Measurements from ENCODE around the gene VPS25. TPM values are rescaled to one million over a fixed set of nuclear protein-coding genes. Genes with fewer than 3 reads are reported as not detected.

Gene VPS25
- total RNA-seq, 3 donors from 2014 or later (not counting 1 experiment from before 2014, with no cell fraction given) = 39.9 to 46.4 (median 41.5) TPM

GRCh38 chr17:42744806-42745617 is 28.2 kb upstream of the VPS25 start, which contains the start of gene EZH1:
Gene EZH1, minus strand, starts transcription at chr17:42745040. Its CDS starts 16,099 bp downstream, at chr17:42728941.
- no peaks in the 10 kb centered on the region for H3K36me3 ChIP-seq (ENCODE audit: control insufficient read depth, insufficient read depth, low read length)
- Mint-ChIP-seq H3K27me3 (ENCODE audit: low read depth in 2 of 2) (peaks cover 7 to 14% of the 10 kb centered on the region in 2 donors), H3K36me3 (no peaks in the 10 kb centered on the region), H3K4me3 (peak within 1 kb of the TSS; percentile 90), H3K4me1 (peaks cover 14 to 16% of the 10 kb centered on the region in 2 donors), H3K27ac (peak within 1 kb of the TSS; percentile 80 to 87), H3K9me3 (no peaks in the 10 kb centered on the region)
- intact Hi-C loops (cut with micrococcal nuclease) = no loop called here
- peak within 1 kb of the TSS; percentile 53 for H3K4me3 ChIP-seq (ENCODE audit: low read length)
- TF ChIP-seq CTCF (IDR thresholded peaks at IDR 0.05) = no peak
- H3K27ac ChIP-seq (ENCODE audit: low read length) = peak within 1 kb of the TSS; percentile 54
- DNase-seq (peak; percentile 92 to 97), ATAC-seq (peak; percentile 89 to 96 (median 93))
- no peaks in the 10 kb centered on the region for H3K9me3 ChIP-seq (ENCODE audit: control insufficient read depth, insufficient read depth, low read length)
- H3K27me3 ChIP-seq (ENCODE audit: control insufficient read depth, insufficient read depth, low read length) = peaks cover 3% of the 10 kb centered on the region
- peaks cover 25% of the 10 kb centered on the region for H3K4me1 ChIP-seq (ENCODE audit: control insufficient read depth, insufficient read depth, low read length)
- 6% methylated on average over 50 of the region's 50 CpGs for WGBS (ENCODE audit: insufficient coverage)

GRCh38 chr17:42748202-42748907 is 24.9 kb upstream of the VPS25 start:
- no peak overlapping the region for H3K27ac Mint-ChIP-seq
- no peak overlapping the region for H3K27ac ChIP-seq (ENCODE audit: low read length)
- TF ChIP-seq CTCF (IDR thresholded peaks at IDR 0.05) = no peak
- no peak for ATAC-seq
- WGBS (ENCODE audit: insufficient coverage) = 80% methylated on average over 6 of the region's 7 CpGs
- no peak for DNase-seq
- H3K27me3 Mint-ChIP-seq (ENCODE audit: low read depth in 2 of 2) = peaks cover 12 to 25% of the 10 kb centered on the region in 2 donors
- H3K36me3 ChIP-seq (ENCODE audit: control insufficient read depth, insufficient read depth, low read length) = no peaks in the 10 kb centered on the region
- no peaks in the 10 kb centered on the region for H3K9me3 Mint-ChIP-seq
- H3K4me1 Mint-ChIP-seq = peaks cover 14 to 16% of the 10 kb centered on the region in 2 donors
- no peak overlapping the region for H3K4me3 Mint-ChIP-seq
- peaks cover 17% of the 10 kb centered on the region for H3K4me1 ChIP-seq (ENCODE audit: control insufficient read depth, insufficient read depth, low read length)
- no peaks in the 10 kb centered on the region for H3K9me3 ChIP-seq (ENCODE audit: control insufficient read depth, insufficient read depth, low read length)
- H3K27me3 ChIP-seq (ENCODE audit: control insufficient read depth, insufficient read depth, low read length) = peaks cover 6% of the 10 kb centered on the region
- H3K36me3 Mint-ChIP-seq = no peaks in the 10 kb centered on the region
- no peak overlapping the region for H3K4me3 ChIP-seq (ENCODE audit: low read length)
- intact Hi-C loops (cut with micrococcal nuclease) = no loop called here

GRCh38 chr17:42748908-42749798 is 24.1 kb upstream of the VPS25 start:
- H3K27ac Mint-ChIP-seq = no peak overlapping the region
- H3K9me3 Mint-ChIP-seq = no peaks in the 10 kb centered on the region
- intact Hi-C loops (cut with micrococcal nuclease) = no loop called here
- ATAC-seq = no peak
- Histone ChIP-seq H3K4me1 (ENCODE audit: control insufficient read depth, insufficient read depth, low read length) (peaks cover 9% of the 10 kb centered on the region), H3K27ac (ENCODE audit: low read length) (no peak overlapping the region), H3K27me3 (ENCODE audit: control insufficient read depth, insufficient read depth, low read length) (peaks cover 6% of the 10 kb centered on the region), H3K4me3 (ENCODE audit: low read length) (no peak overlapping the region), H3K9me3 (ENCODE audit: control insufficient read depth, insufficient read depth, low read length) (no peaks in the 10 kb centered on the region), H3K36me3 (ENCODE audit: control insufficient read depth, insufficient read depth, low read length) (no peaks in the 10 kb centered on the region)
- no peaks in the 10 kb centered on the region for H3K36me3 Mint-ChIP-seq
- 94% methylated on average over 11 of the region's 11 CpGs for WGBS (ENCODE audit: insufficient coverage)
- TF ChIP-seq CTCF (IDR thresholded peaks at IDR 0.05) = no peak
- DNase-seq = no peak
- peaks cover 16 to 25% of the 10 kb centered on the region in 2 donors for H3K27me3 Mint-ChIP-seq (ENCODE audit: low read depth in 2 of 2)
- H3K4me1 Mint-ChIP-seq = peaks cover 6 to 8% of the 10 kb centered on the region in 2 donors
- H3K4me3 Mint-ChIP-seq = no peak overlapping the region

All from natural killer cell (primary cell).